HEK293 (cell line): ENCODE data around the gene FSD2.

Experiments
- CTCF ChIA-PET: fragments of 350-600 bp; formaldehyde crosslinking; extraction: SDS; loops from one replicate; lab custom pipeline; 2021; ENCODE audit warnings: antibody characterized with exemption; lab: Yijun Ruan, JAX
- POLR2A ChIA-PET: fragments of 300-600 bp; formaldehyde crosslinking; extraction: SDS; loops from one replicate; lab custom pipeline; 2020; ENCODE audit warnings: antibody characterized with exemption, inconsistent platforms; lab: Yijun Ruan, JAX
- H3K27ac ChIP-seq: fragments of 200-500 bp; sonication (Bioruptor generic); 2 replicates; pipeline ENCODE4 v1.5.1; 2014; ENCODE audit warnings: low read depth, low read length, control low read depth, inconsistent platforms; ENCODE audit errors: extremely low read depth
- H3K36me3 ChIP-seq, 2 experiments: fragments of 200-500 bp in 1 of 2; sonication (Bioruptor generic) in 1 of 2; 1 replicate in 1 of 2; 2 replicates in 1 of 2; pipeline ENCODE4 v1.5.1; 2014 to 2017; ENCODE audit warnings: inconsistent platforms in 2 of 2, low read length in 2 of 2; ENCODE audit not compliant: control insufficient read depth in 2 of 2, insufficient read depth in 1 of 2
- H3K4me1 ChIP-seq: fragments of 200-500 bp; sonication (Bioruptor generic); 2 replicates; pipeline ENCODE4 v1.5.1; 2014; ENCODE audit warnings: mild to moderate bottlenecking, low read length, inconsistent platforms; ENCODE audit not compliant: control insufficient read depth, insufficient read depth
- H3K4me3 ChIP-seq: 2 replicates; pipeline ENCODE4 v1.5.1; 2011; ENCODE audit warnings: low read depth, mild to moderate bottlenecking, control low read depth, low read length, moderate library complexity
- H3K9me3 ChIP-seq: fragments of 200-500 bp; sonication (Bioruptor generic); 2 replicates; pipeline ENCODE4 v1.5.1; 2014; ENCODE audit warnings: low read depth, low read length, inconsistent platforms; ENCODE audit not compliant: control insufficient read depth, insufficient read depth
- BCL11B ChIP-seq: fragments of 450-650 bp; formaldehyde crosslinking; IDR thresholded peaks from 2 replicates; pipeline ENCODE4 v1.5.1; 2016; ENCODE audit warnings: low read depth, missing biosample characterization, missing genetic modification characterization
- KLF8 ChIP-seq: fragments of 450-650 bp; formaldehyde crosslinking; IDR thresholded peaks from 2 replicates; pipeline ENCODE4 v1.5.1; 2016; ENCODE audit warnings: missing biosample characterization, missing genetic modification characterization
- MYNN ChIP-seq: fragments of 450-650 bp; formaldehyde crosslinking; IDR thresholded peaks from 2 replicates; pipeline ENCODE4 v1.5.1; 2016; ENCODE audit warnings: missing biosample characterization, missing genetic modification characterization, borderline replicate concordance
- PBX3 ChIP-seq: sonication (generic); formaldehyde crosslinking; IDR thresholded peaks from 2 replicates; pipeline ENCODE4 v1.8.1; 2022; ENCODE audit warnings: mild to moderate bottlenecking, moderate library complexity, missing genetic modification reagents
- SCRT2 ChIP-seq: fragments of 450-650 bp; formaldehyde crosslinking; IDR thresholded peaks from 2 replicates; pipeline ENCODE4 v1.5.1; 2016; ENCODE audit warnings: missing biosample characterization, missing genetic modification characterization
- TSHZ1 ChIP-seq: fragments of 450-650 bp; formaldehyde crosslinking; IDR thresholded peaks from 2 replicates; pipeline ENCODE4 v1.5.1; 2016; ENCODE audit warnings: missing biosample characterization, missing genetic modification characterization, borderline replicate concordance
- YY2 ChIP-seq: fragments of 450-650 bp; formaldehyde crosslinking; IDR thresholded peaks from 2 replicates; pipeline ENCODE4 v1.5.1; 2016; ENCODE audit warnings: missing biosample characterization, missing genetic modification characterization
- ZBTB17 ChIP-seq: fragments of 450-650 bp; formaldehyde crosslinking; IDR thresholded peaks from 2 replicates; pipeline ENCODE4 v1.5.1; 2016; ENCODE audit warnings: missing biosample characterization, missing genetic modification characterization
- ZBTB21 ChIP-seq: fragments of 450-650 bp; formaldehyde crosslinking; IDR thresholded peaks from 2 replicates; pipeline ENCODE4 v1.5.1; 2017; ENCODE audit warnings: missing biosample characterization, missing genetic modification characterization
- ZNF18 ChIP-seq: fragments of 450-650 bp; formaldehyde crosslinking; IDR thresholded peaks from 2 replicates; pipeline ENCODE4 v1.5.1; 2016; ENCODE audit warnings: missing biosample characterization, missing genetic modification characterization
- ZNF335 ChIP-seq: fragments of 450-650 bp; formaldehyde crosslinking; conservative IDR thresholded peaks from 2 replicates; pipeline ENCODE4 v1.5.1; 2016; ENCODE audit warnings: missing biosample characterization, missing genetic modification characterization
- ZNF354C ChIP-seq: fragments of 450-650 bp; formaldehyde crosslinking; IDR thresholded peaks from 2 replicates; pipeline ENCODE4 v1.5.1; 2016; ENCODE audit warnings: missing biosample characterization, missing genetic modification characterization, low read depth, borderline replicate concordance
- ZNF394 ChIP-seq: fragments of 450-650 bp; formaldehyde crosslinking; IDR thresholded peaks from 2 replicates; pipeline ENCODE4 v1.5.1; 2016; ENCODE audit warnings: missing biosample characterization, missing genetic modification characterization, mild to moderate bottlenecking, moderate library complexity, borderline replicate concordance
- ZNF548 ChIP-seq: fragments of 450-650 bp; formaldehyde crosslinking; IDR thresholded peaks from 2 replicates; pipeline ENCODE4 v1.5.1; 2016; ENCODE audit warnings: missing biosample characterization, missing genetic modification characterization
- ZNF555 ChIP-seq: fragments of 450-650 bp; formaldehyde crosslinking; conservative IDR thresholded peaks from 2 replicates; pipeline ENCODE4 v1.5.1; 2017; ENCODE audit warnings: missing biosample characterization, mild to moderate bottlenecking, missing genetic modification characterization, inconsistent platforms
- ZNF571 ChIP-seq: fragments of 450-650 bp; formaldehyde crosslinking; IDR thresholded peaks from 2 replicates; pipeline ENCODE4 v1.5.0; 2017; ENCODE audit warnings: missing biosample characterization, missing genetic modification characterization
- ZNF600 ChIP-seq: fragments of 450-650 bp; formaldehyde crosslinking; IDR thresholded peaks from 2 replicates; pipeline ENCODE4 v1.5.1; 2016; ENCODE audit warnings: missing biosample characterization, missing genetic modification characterization
- ZNF677 ChIP-seq: fragments of 450-650 bp; IDR thresholded peaks from 2 replicates; pipeline ENCODE4 v1.5.0; 2018; ENCODE audit warnings: missing biosample characterization, mild to moderate bottlenecking, missing genetic modification characterization, moderate library complexity
- ZNF785 ChIP-seq: fragments of 450-650 bp; formaldehyde crosslinking; IDR thresholded peaks from 2 replicates; pipeline ENCODE4 v1.5.1; 2016; ENCODE audit warnings: missing biosample characterization, missing genetic modification characterization
- ZNF843 ChIP-seq: fragments of 450-650 bp; formaldehyde crosslinking; IDR thresholded peaks from 2 replicates; pipeline ENCODE4 v1.5.1; 2016; ENCODE audit warnings: missing biosample characterization, missing genetic modification characterization
- TF ChIP-seq, protein P1 (sequence below): fragments of 450-650 bp; formaldehyde crosslinking; IDR thresholded peaks from 2 replicates; pipeline ENCODE4 v1.5.1; 2016; ENCODE audit warnings: missing biosample characterization, missing genetic modification characterization

Gene FSD2

DNA sequence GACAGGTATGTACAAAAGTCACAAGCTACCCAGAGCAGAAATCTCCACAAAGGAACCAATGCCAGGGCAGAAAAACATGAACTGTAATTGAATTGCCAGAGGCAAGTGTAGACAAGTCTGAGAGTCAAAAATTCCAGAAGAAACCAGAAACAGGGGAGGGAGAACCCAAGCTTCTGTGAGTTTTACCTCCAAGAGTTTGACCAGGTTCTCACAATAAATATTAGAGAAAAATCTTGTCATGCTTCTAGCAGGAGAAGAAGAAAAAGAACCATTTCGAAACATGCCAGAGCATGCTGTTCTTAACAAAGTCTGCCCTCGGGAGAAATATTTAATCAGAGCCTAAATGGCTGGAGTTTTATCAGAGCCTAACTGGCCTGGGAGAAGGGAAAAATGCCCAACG, 63.7 kb downstream of the FSD2 start:
- H3K36me3 ChIP-seq, result peaks cover 0 to 3% of the 10 kb centered on the region in 2 experiments; a peak in 1 of 3 replicates
- H3K9me3 ChIP-seq, result no peaks in the 10 kb centered on the region
- ChIA-PET POLR2A (interaction anchor here (0.7 to 2.2 kb wide), 3 partner anchors 8 to 64 kb away, joined by 4 to 16 read pairs (median 5); no protein-coding TSS in a partner anchor), CTCF (interaction anchor here (0.7 kb wide), 1 partner anchor 8 kb away, joined by 3 read pairs; no protein-coding TSS in a partner anchor)
- H3K4me1 ChIP-seq, result no peaks in the 10 kb centered on the region
- no peak overlapping the region for H3K27ac ChIP-seq
- H3K4me3 ChIP-seq, result no peak overlapping the region
- TF ChIP-seq ZNF677 (tag by site-specific recombination), result peak; percentile 90
- no peak for TF ChIP-seq ZNF548 (tag by site-specific recombination)

- H3K36me3 ChIP-seq, result peaks cover 0 to 3% of the 10 kb centered on the region in 2 experiments; a peak in 1 of 3 replicates
- no peak overlapping the region for H3K4me3 ChIP-seq
- H3K9me3 ChIP-seq, result no peaks in the 10 kb centered on the region
- no peaks in the 10 kb centered on the region for H3K4me1 ChIP-seq
- ChIA-PET POLR2A (interaction anchor here (1.9 kb wide), 1 partner anchor 11 kb away, joined by 9 read pairs; no protein-coding TSS in a partner anchor), CTCF (no interaction called here)
- TF ChIP-seq ZBTB21, result no peak
- TF ChIP-seq SCRT2, result 0 out of 2 replicates have a peak, but pooled peaks have one; percentile 29
- no peak overlapping the region for H3K27ac ChIP-seq
Measured at GRCh38 chr15:82739086-82739485, 66.8 kb downstream of the FSD2 start.

GRCh38 chr15:82737975-82738374, 67.9 kb downstream of the FSD2 start:
- Histone ChIP-seq H3K4me3 (no peak overlapping the region), H3K4me1 (no peaks in the 10 kb centered on the region), H3K27ac (no peak overlapping the region), H3K36me3 (peaks cover 0 to 3% of the 10 kb centered on the region in 2 experiments; a peak in 1 of 3 replicates), H3K9me3 (no peaks in the 10 kb centered on the region)
- TF ChIP-seq ZNF18 (tag by site-specific recombination) (peak; percentile 18; the same call in 1 of the 2 replicates), BCL11B (tag by site-specific recombination) (no peak), KLF8 (tag by site-specific recombination) (0 out of 2 replicates have a peak, but pooled peaks have one; percentile 21), MYNN (tag by site-specific recombination) (peak; percentile 81), ZNF843 (no peak), ZNF354C (tag by site-specific recombination) (no peak), YY2 (tag by site-specific recombination) (peak; percentile 43; the same call in 1 of the 2 replicates), ZBTB17 (tag by site-specific recombination) (peak; percentile 70; the same call in 1 of the 2 replicates), ZNF600 (peak; percentile 50; the same call in 1 of the 2 replicates), ZNF394 (tag by site-specific recombination) (no peak), ZNF335 (tag by site-specific recombination) (peak; percentile 56)
- TF ChIP-seq, protein P1, sequence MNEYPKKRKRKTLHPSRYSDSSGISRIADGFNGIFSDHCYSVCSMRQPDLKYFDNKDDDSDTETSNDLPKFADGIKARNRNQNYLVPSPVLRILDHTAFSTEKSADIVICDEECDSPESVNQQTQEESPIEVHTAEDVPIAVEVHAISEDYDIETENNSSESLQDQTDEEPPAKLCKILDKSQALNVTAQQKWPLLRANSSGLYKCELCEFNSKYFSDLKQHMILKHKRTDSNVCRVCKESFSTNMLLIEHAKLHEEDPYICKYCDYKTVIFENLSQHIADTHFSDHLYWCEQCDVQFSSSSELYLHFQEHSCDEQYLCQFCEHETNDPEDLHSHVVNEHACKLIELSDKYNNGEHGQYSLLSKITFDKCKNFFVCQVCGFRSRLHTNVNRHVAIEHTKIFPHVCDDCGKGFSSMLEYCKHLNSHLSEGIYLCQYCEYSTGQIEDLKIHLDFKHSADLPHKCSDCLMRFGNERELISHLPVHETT (tag by site-specific recombination), result no peak
- ChIA-PET POLR2A (no interaction called here), CTCF (interaction anchor here (1.1 kb wide), 1 partner anchor 27 kb away, joined by 4 read pairs; no protein-coding TSS in a partner anchor)

DNA sequence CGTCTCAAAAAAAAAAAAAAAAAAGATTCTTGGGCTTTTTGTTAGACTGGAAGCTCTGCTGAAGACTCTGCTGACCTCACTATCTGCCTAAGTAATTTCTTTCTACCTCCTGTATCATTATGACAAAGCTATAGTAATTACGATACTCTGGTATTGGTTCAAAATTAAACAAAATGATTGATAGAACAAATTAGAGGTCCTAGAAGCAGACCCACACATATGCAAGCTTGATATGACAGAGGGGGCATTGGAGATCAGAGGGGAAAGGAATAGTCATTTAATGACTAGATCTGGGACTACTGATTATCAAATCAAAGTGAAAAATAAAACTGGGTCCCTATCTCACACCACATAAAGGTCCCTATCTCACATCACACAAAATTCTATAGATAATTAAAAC, 74.3 kb downstream of the FSD2 start:
- no peak overlapping the region for H3K27ac ChIP-seq
- CTCF ChIA-PET, result no interaction called here
- H3K36me3 ChIP-seq, result no peaks in the 10 kb centered on the region
- H3K4me1 ChIP-seq, result no peaks in the 10 kb centered on the region
- H3K9me3 ChIP-seq, result no peaks in the 10 kb centered on the region
- H3K4me3 ChIP-seq, result no peak overlapping the region
- POLR2A ChIA-PET, result interaction anchor here (0.7 kb wide), 1 partner anchor 285 kb away, joined by 3 read pairs; no protein-coding TSS in a partner anchor
- TF ChIP-seq PBX3 (CRISPR knock-in tag) (no peak), TSHZ1 (tag by site-specific recombination) (no peak), ZNF555 (no peak), ZNF785 (tag by site-specific recombination) (no peak), ZNF571 (no peak)
